SK-N-DZ (cell line): ENCODE measurements around the gene ARHGAP44.
"Not testable (repeated sequence)": the region's sequence is repeated elsewhere in the genome, so short reads cannot be mapped to it uniquely, and the experiment has no call there.

ENCODE experiments used
- DNase-seq: peaks from one replicate; pipeline ENCODE4 v3.0.0-alpha.2; 2015; ENCODE audit warnings: low spot score

The ARHGAP44 gene

DNA sequence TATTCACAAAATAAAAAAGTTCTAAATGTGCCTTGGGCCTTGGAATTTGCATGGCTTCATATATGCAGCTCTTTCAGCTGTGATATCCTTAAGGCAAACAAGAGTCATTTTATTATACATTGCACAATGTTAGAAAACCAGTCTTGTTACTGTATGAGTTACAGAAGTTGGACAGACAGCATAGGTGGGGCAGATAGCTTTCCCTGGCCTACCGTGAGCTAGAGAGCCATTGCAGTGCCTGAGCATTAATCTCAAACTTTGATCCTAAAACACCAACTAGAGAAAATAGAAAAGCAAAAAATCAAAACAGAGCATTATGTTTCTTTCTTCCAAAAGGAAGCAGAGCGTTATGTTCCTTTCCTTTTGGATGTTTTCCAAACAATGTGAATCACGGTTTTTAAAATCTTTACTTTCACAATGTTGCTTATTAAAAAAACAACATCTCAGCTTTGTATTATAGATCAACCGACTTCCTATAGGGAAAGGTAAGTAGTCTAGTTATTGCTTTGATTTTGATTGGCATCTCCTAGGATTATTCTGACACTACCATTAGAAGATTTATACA lies 32.2 kb downstream of the ARHGAP44 start:
- no peak for DNase-seq

GRCh38 chr17:12826431-12826830 lies 37.1 kb downstream of the ARHGAP44 start:
- DNase-seq: no peak

GRCh38 chr17:12830777-12831247 lies 41.5 kb downstream of the ARHGAP44 start:
- no peak for DNase-seq

DNA sequence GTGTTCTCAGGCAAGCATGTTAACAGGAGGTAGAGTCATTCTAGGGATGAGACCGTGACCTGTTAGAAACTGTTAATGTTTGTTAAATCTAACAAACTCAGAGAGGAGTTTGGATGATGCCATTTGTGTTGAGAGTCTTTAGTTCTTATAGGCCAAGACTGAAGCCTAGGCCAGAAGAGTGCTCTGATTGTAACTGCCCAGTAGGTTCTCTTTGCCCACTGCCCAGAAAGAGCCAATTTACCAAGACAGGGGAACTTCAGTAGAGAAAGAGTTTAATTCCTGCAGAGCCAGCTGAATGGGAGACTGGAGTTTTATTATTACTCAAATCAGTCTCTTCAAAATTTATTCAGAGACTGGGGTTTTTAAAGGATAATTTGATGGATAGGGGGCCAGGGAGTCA lies 42.5 kb downstream of the ARHGAP44 start:
- DNase-seq: no peak

- no peak for DNase-seq
Observed at GRCh38 chr17:12839042-12839441, 49.7 kb downstream of the ARHGAP44 start.

DNA sequence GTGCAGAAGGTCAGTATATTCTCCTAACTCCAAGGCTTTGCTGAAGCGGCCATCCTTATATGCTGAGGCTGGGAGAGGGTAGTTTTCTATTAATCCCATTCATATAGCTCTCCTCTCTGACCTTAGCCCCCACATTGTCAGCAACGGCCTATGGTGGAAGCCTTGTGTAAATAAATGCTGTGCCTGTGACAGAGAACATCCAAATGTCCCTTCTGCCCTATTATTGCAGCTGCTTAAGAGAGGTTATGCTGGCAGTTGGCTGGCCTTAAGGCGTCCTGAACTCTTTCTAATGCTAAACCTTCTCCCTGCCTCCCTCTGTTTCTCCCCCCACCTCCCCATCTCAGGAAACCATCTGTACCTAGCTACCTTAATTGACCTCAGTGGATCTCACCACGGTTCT lies 53.6 kb downstream of the ARHGAP44 start:
- DNase-seq: no peak

GRCh38 chr17:12850996-12851395 lies 61.7 kb downstream of the ARHGAP44 start:
- no peak for DNase-seq

DNA sequence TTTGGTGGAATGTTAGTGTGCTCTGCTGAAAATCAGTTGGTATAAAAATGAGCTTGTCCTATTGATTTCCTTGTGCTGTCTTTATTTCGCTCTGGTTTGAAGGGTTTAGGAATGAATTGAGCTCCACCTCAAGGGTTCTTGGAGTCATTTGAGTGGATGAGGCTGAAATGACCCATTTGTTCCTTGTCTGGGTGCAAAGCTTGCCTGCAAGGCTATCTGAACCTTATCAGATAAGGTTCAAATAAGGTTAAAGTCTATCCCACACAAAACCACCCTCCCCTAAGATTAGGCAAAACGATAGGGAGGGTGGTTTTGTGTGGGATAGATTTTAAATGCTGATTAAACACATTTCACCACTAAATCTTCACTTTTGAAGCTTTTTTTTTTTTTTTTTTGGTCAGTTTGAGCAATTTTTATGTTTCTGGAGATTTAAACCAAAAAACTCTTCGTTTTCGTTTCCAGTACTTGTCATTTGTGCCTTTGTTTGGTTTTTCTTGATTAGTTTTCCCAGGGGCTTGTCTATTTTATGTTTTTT lies 62.7 kb downstream of the ARHGAP44 start:
- peak; percentile 23 for DNase-seq

GRCh38 chr17:12853921-12854320 lies 64.6 kb downstream of the ARHGAP44 start:
- no peak for DNase-seq

DNA sequence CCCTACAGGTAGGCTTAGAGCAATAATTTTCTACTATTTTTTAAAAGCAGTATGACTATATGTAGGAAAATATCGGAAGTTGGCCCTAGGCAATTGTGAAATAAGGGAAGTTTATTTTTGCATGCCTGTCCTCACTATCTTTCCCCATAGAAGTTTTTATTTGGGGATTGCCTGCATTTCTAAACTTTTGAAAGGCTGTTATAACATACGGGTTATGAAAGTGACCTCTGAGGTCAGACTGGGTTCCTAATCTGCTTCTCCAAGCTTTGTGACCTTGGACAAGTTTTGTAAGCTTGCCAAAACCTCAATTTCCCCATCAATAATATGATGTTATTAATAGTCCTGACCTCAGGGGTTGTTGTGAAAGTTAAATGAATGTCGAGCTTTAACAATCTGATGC lies 67.1 kb downstream of the ARHGAP44 start:
- no peak for DNase-seq

- DNase-seq: no peak
Observed at GRCh38 chr17:12857592-12857991, 68.3 kb downstream of the ARHGAP44 start.

- no peak for DNase-seq
Observed at GRCh38 chr17:12859520-12859919, 70.2 kb downstream of the ARHGAP44 start.

DNA sequence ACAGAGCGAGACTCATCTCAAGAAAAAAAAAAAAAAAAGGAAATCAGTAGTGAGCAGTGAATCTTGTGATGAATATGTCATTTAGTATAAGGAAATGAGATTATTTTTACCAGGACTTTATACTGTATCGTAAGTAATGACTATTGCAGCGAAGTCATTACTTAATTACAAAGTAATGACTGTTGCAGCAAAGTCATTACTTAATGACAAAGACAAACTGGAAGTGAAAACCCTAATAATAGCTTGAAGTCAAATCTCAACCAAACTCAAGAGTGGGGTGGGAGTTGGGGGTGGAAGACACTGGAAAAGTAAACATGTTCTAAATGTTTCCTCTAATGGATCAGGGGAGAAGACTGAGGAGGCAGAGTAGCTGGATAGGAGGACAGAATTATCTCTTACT lies 76.5 kb downstream of the ARHGAP44 start:
- DNase-seq: no peak

DNA sequence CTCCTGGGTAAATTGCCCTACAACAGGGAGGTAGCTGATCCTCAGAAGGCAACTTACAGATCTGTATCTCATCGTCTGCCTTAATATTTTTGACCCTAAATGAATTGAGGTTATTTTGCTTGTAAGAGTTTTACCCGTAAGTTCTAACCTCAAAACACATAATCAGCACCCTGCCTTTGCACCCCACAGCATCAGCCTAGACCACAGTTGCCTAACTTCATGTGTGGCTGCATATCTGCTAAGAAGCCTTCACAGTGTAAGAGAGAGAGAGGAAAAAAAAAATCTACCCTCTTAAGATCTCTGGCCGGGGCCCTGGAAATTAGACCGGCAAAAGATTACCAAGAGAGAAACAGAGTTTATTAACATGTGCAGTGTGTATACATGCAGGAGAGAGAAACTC lies 76.9 kb downstream of the ARHGAP44 start:
- no peak for DNase-seq

DNA sequence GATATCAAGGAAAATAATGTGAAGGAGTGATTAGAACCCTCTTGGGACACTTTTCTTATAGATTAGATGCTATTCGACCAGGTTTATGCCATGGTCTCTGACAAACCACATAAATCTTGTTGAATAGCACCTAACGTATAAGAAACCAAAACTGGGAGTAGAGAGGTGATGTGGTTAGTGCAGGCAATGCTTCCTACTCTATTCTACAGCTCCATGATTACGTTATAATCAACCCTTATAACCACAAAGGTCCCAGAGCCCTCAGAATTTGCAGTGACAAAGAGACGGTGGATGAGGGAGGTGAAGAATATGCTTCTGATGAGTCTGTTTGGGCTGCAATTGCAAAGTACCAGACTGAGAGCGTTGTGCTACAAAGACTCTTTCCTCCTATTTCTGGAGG lies 78.4 kb downstream of the ARHGAP44 start:
- DNase-seq: no peak

GRCh38 chr17:12873415-12874125 lies 84.3 kb downstream of the ARHGAP44 start:
- DNase-seq: not testable (repeated sequence)

DNA sequence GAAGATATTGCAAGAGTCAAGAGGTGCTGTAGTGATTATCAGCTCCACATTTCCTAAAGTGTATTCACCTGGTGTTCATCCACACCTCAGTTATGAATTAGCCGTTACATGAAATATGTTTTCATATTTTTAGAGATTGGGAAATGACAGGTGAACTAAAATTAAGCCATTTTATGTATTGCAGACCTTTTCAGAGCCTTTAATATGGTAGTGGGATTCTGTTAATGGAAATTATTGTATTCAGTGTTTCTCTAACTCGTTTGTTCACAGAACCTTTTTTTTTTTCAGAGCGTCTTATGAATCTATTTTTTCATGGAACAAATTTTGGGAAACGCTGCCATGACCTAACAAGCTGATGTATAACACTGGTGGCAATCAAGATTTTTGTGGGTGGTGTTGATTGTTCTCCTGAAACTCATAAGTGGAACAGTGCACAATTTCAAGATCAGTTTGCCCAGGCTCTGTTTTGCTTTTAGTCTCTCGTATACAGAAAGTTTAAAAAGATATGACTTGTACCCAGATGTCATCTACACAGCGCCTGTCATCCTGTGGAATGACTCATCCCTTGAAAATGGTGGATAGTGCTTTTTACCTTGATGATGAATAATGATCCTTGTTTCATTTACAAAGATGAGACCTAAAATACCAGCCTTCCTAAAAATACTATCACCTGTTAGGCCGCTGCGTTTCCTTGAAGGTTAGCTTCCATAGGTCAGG lies 88.8 kb downstream of the ARHGAP44 start:
- no peak for DNase-seq

DNA sequence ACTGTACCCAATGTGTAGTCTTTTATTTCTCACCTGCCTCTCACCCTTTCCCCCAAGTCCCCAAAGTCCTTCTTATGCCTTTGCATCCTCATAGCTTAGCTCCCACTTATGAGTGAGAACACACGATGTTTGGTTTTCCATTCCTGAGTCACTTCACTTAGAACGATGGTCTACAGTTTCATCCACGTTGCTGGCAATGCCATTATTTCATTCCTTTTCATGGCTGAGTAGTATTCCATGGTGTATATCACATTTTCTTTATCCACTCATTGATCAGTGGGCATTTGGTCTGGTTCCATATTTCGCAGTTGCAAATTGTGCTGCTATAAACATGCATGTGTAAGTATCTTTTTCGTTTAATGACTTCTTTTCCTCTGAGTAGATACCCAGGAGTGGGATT lies 89.8 kb downstream of the ARHGAP44 start:
- DNase-seq: not testable (repeated sequence)

DNA sequence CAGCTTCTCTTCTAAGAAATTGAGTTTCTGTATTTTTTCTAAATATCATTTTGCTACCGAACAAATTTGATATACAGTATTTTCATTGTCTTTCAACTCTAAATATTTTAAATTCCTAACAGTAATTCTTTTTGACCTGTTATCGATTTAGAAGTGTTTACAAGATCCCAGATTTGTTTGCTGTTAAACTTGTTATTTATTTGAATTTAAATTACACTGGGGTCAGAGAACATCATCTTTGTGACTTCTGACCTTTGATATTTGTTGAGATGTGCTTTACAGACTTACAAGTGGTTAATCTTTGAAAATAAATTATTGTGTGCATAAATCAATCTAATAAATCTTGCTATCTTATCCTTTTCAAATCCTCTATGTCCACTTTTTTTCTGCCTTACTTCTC lies 94.2 kb downstream of the ARHGAP44 start:
- no peak for DNase-seq

DNA sequence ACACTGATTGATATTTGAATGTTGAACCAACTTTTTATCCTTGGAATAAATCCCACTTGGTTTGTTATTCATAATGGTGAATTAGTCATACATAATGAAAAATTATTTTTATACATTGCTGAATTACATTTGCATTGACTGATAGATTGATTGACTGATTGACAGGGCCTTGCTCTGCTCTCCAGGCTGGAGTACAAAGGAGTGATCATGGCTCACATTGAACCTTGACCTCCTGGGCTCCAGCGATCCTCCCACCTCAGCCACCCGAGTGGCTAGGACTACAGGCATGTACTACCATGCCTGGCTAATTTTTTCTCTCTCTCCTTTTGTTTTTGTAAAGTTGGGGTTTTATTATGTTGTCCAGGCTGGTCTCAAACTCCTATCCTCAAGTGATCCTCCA lies 97.8 kb downstream of the ARHGAP44 start:
- no peak for DNase-seq

DNA sequence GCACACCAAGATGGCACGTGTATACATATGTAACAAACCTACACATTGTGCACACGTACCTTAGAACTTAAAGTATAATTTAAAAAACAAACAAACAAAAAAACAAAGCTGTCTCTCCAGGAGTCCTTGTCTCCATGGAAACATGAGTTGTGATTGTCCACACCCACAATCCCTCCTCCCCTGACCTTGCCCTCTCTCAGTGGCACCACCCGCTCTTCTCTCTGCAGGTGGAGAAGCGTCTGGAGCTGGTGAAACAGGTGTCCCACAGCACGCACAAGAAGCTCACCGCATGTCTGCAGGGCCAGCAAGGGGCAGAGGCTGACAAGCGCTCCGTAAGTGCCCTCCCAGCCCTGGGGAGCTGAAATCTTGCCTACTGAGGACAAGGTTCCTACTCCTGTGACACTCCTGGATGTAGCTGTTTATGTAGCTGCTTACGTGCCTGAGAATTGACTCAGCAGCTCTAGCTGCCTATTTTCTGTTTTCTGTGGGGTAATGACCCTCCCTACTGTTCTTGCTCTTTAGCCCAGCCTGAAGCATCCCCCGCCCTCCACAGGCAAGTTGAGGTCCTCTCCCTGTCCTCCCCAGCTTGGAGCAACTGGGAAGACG lies 107.0 kb downstream of the ARHGAP44 start:
- DNase-seq: no peak

GRCh38 chr17:12898110-12898509 lies 108.8 kb downstream of the ARHGAP44 start:
- no peak for DNase-seq
